NCI-H2107 (cell line): Measurements from ENCODE around the gene METTL21A.

Experiments used
- DNase-seq: peaks from one replicate; lab custom pipeline; 2025; lab: John Stamatoyannopoulos, UW

The METTL21A gene

GRCh38 chr2:207624185-207625013, 795 bp downstream of the METTL21A start:
- no peak for DNase-seq

GRCh38 chr2:207621501-207622039, 3.6 kb downstream of the METTL21A start:
- DNase-seq: no peak

DNA sequence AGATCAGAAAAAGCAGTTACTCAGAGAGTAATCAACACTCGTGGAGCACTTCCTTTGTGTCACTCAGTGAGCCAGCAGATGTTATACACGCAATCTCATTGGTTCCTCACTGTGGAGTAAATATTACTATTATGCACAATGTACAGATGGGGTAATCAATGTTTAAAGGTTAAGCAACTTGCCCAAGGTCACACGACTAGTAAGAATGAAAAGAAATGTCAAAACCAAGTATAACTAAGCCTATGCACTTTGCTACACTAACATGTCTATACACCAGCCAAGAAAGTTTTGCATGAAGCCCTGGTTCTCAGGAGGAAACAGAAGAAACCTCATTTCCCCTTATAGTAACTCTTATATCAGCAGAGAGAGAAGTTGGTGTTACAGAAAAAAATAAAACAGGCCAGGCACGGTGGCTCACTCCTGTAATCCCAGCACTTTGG, 5.4 kb downstream of the METTL21A start:
- DNase-seq: no peak

DNA sequence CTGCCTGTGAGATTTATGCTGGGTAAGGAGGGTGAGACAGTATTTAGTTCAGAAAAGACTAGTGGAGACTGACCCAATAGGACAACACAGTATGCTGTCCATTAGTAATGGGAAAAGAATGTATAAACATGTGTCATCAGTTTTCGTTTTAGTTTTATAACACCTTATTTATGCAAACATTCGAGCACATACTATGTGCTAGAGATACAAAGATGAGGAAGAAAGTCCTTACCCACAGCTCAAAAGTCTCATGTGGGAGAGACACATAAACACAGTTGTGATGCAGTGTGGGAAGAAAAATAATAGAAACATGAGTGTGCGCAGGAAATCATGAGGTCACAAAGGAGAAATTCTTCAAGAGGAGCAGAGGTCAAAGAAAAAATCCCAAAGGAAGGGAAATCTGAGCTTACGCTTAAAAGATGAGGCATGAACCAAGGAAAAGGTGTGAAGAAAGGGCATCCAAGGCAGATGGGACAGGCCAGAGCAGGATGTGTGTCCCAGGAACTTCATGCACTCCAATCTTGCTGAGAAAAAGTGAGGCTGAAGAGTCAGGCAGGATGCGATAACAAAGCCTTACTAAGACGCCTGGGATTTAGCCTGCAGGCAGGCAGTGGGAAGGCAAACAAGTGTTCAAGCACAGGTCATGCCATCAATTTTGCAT, 8.1 kb downstream of the METTL21A start:
- no peak for DNase-seq

GRCh38 chr2:207616185-207616584, 9.0 kb downstream of the METTL21A start:
- no peak for DNase-seq

DNA sequence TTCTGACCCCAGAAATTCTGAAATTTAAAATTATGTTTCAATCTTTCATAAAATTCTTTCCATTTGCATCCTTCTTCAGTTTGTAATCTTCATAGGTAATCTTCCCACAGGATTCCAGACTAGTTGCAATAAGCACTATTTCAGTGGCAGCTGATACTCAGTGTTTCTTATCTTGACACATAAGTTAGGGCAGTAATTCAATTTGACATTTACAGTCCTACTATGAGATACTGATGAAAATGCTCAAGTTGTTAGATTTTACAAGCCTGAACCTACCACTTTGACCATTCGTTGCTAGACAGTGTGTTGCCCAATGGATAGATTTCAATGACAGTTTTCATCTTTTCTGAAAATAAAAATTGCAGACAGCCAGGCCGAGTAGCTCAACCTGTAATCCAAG, 10.4 kb downstream of the METTL21A start:
- DNase-seq: no peak

DNA sequence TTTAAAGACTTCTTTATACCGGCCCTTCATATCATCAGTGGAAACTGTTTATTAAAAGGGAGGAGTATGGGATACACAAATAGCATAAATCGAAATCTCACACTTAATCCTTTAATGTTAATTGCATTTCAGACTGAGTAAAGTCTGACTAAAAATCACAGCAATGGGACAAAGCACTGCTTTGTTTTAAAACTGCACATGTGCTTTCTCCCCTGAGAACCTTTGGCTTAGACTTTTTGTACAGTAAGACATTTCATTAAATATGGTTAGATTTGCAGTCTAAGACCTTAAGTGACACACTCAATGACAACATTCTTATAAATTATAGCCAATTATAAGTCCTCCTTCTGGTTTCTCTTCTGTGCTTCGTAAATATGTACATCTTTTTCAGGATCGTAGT, 12.5 kb downstream of the METTL21A start:
- DNase-seq: no peak

DNA sequence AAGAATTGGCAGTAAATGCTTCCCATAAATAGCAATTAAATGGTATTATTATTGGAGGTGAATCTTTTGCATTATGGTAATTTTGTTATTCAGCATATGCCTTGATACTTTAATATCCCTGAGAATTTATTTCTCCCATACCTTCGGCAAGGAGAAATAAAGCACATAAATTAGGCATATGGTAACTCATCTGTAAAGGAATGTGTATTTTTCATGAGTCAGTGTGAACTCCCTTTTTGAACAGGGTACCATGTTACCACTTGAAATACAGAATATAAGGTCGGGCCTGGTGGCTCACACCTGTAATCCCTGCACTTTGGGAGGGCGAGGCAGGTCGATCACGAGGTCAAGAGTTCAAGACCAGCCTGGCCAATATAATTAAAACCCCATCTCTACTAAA, 18.4 kb downstream of the METTL21A start:
- DNase-seq: no peak

DNA sequence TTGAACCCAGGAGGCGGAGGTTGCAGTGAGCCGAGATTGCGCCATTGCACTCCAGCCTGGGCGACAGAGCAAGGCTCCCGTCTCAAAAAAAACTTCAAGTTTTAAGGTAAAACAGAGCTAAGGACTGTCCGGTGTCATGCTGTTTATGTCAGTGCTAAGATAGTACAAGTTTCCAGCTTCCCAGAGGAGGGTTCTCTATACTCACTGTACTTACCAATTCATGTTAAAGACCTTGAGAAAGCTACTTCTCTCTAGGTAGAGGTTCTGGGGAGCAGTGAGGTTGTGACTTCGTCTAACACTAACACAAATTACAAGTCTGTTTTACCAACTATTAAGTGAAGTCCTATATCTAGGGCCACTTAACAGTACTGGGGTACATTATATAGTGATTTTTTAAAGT, 18.8 kb downstream of the METTL21A start:
- DNase-seq: no peak

- no peak for DNase-seq
Measured at GRCh38 chr2:207603486-207603885, 21.7 kb downstream of the METTL21A start.

GRCh38 chr2:207601774-207602173, 23.4 kb downstream of the METTL21A start:
- DNase-seq: no peak

GRCh38 chr2:207600231-207600630, 25.0 kb downstream of the METTL21A start:
- no peak for DNase-seq

DNA sequence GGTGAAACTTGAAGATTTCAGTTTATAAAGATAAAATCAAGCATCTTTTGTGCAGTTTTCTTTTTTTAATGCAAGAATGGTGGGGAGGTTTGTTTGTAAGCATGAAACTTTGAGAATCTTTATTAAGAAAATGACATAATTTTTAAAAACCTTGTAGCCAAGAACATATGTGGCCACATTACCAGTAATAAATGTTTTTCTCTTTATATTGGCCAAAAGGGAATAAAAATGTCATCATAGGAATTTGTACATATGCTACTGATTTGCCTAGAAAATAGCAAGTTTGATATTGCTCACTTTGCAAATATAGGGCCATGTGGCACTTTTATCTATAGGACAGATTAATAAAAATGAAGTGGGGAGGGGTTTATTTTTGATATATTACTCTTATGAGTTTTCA, 25.6 kb downstream of the METTL21A start:
- DNase-seq: no peak

GRCh38 chr2:207594731-207595130, 30.5 kb downstream of the METTL21A start:
- no peak for DNase-seq

GRCh38 chr2:207594264-207594663, 30.9 kb downstream of the METTL21A start:
- DNase-seq: no peak

DNA sequence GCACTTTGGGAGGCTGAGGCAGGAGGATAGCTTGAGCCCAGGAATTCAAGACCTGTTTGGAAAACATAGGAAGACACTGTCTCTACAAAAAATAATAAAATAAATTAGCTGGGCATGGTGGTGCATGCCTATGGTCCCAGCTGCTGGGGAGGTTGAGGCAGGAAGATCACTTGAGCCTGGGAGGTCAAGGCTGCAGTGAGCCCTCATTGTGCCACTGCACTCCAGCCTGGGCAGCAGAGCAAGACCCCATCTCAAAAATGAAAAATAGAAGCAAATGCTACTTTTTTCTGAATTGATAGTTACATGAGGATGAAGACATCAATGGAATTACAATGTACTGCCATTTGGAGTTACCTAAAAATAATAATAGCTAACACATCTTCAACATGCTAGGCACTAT, 31.9 kb downstream of the METTL21A start:
- DNase-seq: no peak

DNA sequence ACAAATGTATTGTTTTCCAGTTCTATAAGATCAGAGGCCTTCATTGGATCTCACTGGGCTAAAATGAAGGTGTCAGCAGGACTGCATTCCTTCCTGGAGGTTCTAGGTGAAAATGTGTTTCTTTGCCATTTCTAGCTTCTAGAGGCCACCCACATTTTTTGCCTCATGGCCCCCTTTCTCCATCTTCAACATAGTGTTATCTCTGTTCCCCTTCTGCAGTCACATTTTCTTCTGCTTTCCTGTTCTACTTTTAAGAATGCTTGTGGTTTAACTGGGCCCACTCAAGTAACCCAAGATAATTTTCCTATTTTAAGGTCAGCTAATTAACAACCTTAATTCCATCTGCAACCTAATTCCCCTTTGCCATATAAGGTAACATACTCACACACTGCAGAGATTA, 36.1 kb downstream of the METTL21A start:
- DNase-seq: no peak

DNA sequence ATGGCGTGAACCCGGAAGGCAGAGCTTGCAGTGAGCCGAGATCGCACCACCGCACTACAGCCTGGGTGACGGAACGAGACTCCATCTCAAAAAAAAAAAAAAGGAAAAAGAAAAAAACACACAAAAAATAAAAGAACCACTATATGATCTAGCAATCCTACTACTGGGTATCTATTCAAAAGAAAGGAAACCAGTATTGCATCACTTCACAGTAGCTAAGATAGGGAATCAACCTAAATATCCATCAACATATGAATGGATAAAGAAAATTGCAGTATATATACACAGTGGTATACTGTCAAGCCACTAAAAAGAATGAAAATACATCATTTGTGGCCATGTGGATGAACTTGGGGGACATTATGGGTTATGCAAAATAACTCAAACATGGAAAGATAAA, 37.9 kb downstream of the METTL21A start:
- no peak for DNase-seq

- no peak for DNase-seq
Measured at GRCh38 chr2:207584952-207585351, 40.2 kb downstream of the METTL21A start.

DNA sequence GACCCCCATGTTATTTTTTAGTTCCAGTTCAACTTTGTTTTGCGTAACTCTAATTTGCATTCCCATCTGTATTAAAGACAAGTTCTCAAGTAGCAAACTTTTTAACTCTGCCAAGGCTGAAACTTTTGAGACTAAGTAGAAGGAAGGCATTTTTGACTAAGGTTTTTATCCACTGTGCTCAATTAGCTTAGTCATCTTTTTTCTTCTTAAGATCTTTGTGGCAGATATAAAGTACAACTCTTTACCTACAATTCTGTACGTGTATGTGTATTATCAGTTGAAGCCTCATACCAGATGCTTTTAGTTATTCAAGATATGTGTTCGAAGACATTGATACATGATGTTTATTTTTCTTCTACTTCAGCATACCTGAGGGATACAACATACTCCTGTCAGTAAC, 53.8 kb downstream of the METTL21A start:
- DNase-seq: no peak

- DNase-seq: no peak
Measured at GRCh38 chr2:207567671-207568070, 57.5 kb downstream of the METTL21A start.

DNA sequence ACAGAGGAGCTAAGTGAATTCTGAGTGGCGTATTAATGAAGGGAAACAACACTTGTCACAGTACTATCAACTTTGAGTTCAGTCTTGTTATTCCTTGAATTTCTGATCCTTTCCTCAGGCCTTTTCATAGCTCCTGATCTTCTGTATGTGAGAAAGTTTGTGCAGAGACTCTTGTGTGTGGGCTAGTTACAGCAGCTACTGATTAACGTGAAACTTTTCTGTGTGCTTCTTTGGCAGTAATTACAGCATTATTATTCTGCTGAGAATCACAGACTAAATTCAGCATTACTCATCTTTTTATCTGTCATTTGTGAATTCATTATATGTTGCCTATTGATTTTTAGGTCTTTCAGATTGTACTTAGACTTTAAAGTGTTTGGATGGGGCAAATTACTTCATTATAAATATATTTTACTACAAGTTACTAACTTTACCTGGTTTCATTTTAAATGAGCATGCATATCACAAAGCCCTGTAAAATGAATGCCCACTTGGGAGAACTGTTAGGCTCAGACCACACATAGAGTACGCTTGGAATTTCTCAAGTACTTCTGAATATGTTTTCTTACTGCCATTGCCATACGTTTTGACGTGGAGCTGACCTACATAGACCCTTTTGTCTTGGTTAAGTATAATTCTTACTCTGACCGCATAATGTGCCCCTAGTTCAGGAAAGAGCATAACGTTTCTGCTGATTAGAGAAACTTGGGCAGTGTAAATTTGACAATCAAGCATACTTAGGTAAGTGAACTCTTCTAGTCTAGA, 59.3 kb downstream of the METTL21A start:
- no peak for DNase-seq
